K562 (cell line): ENCODE results near the gene METAP1D. TPM values are rescaled to one million over a fixed set of nuclear protein-coding genes. Genes with fewer than 3 reads are reported as not detected.
A peak's percentile ranks its signal among the peaks of the same experiment; 100 is the strongest.

Source experiments
- ARHGAP35 ChIP-seq: fragments of 450-650 bp; IDR thresholded peaks from 2 replicates; pipeline ENCODE4 v1.6.1; 2018; ENCODE audit not compliant: partially characterized antibody
- FOXJ3 ChIP-seq: sonication (generic); formaldehyde crosslinking; IDR thresholded peaks from 2 replicates; pipeline ENCODE4 v1.4.0; 2020; ENCODE audit warnings: mild to moderate bottlenecking, missing genetic modification reagents
- HDAC3 ChIP-seq: fragments of 450-650 bp; IDR thresholded peaks from 2 replicates; pipeline ENCODE4 v1.6.1; 2018; ENCODE audit warnings: borderline replicate concordance, mild to moderate bottlenecking, moderate library complexity; ENCODE audit not compliant: partially characterized antibody
- HMG20A ChIP-seq: fragments of 450-650 bp; formaldehyde crosslinking; conservative IDR thresholded peaks from 2 replicates; pipeline ENCODE4 v1.4.0; 2020; ENCODE audit warnings: mild to moderate bottlenecking, mixed read lengths
- KDM5B ChIP-seq: fragments of 200-600 bp; sonication (generic); IDR thresholded peaks from 2 replicates; pipeline ENCODE4 v1.6.1; 2012; ENCODE audit warnings: low read depth, mild to moderate bottlenecking, moderate library complexity, low read length, control low read depth, inconsistent platforms; ENCODE audit not compliant: insufficient replicate concordance
- PHB ChIP-seq: fragments of 250-450 bp; sonication (Bioruptor Pico); IDR thresholded peaks from 2 replicates; pipeline ENCODE4 v1.5.0; 2021
- PRPF4 ChIP-seq: fragments of 200-400 bp; formaldehyde crosslinking; IDR thresholded peaks from one replicate; pipeline ENCODE4 v1.6.1; 2017; ENCODE audit warnings: low read length, low read depth, mild to moderate bottlenecking; ENCODE audit not compliant: insufficient read depth, poor library complexity, severe bottlenecking
- RBM34 ChIP-seq: fragments of 200-400 bp; formaldehyde crosslinking; IDR thresholded peaks from 2 replicates; pipeline ENCODE4 v1.6.1; 2018; ENCODE audit warnings: low read length, borderline replicate concordance; ENCODE audit not compliant: insufficient read depth
- RUNX1 ChIP-seq: sonication (generic); IDR thresholded peaks from 2 replicates; pipeline ENCODE4 v1.6.1; 2016; ENCODE audit warnings: antibody characterized with exemption, low read depth
- SIRT6 ChIP-seq: IDR thresholded peaks from one replicate; pipeline ENCODE4 v1.6.1; 2012; ENCODE audit warnings: low read depth, mild to moderate bottlenecking, control low read depth, inconsistent platforms, low read length, moderate library complexity
- SMC3 ChIP-seq: conservative IDR thresholded peaks from 2 replicates; pipeline ENCODE4 v1.6.1; 2011; ENCODE audit warnings: low read depth, low read length, improper control_type of control experiment; ENCODE audit not compliant: insufficient read depth
- SRSF1 ChIP-seq: fragments of 200-400 bp; formaldehyde crosslinking; IDR thresholded peaks from 2 replicates; pipeline ENCODE4 v1.6.1; 2017; ENCODE audit warnings: mild to moderate bottlenecking, low read depth, low read length, moderate library complexity
- TAF7 ChIP-seq: fragments of 450-650 bp; IDR thresholded peaks from 2 replicates; pipeline ENCODE4 v1.6.1; 2016; ENCODE audit warnings: missing genetic modification characterization, missing compliant biosample characterization
- ZBTB17 ChIP-seq: fragments of 450-650 bp; formaldehyde crosslinking; IDR thresholded peaks from 2 replicates; pipeline ENCODE4 v1.4.0; 2020; ENCODE audit warnings: mild to moderate bottlenecking
- ZFX ChIP-seq: sonication (generic); formaldehyde crosslinking; IDR thresholded peaks from 2 replicates; pipeline ENCODE4 v1.8.0; 2022; ENCODE audit warnings: mild to moderate bottlenecking, missing genetic modification reagents, moderate library complexity
- ZNF165 ChIP-seq: fragments of 250-450 bp; sonication (Bioruptor Pico); IDR thresholded peaks from 2 replicates; pipeline ENCODE4 v1.4.0; 2020; ENCODE audit warnings: borderline replicate concordance
- ZNF766 ChIP-seq: fragments of 200-800 bp; sonication (Bioruptor generic); conservative IDR thresholded peaks from 2 replicates; pipeline ENCODE4 v1.6.1; 2016; ENCODE audit warnings: missing genetic modification characterization, missing compliant biosample characterization
- ZNF830 ChIP-seq: fragments of 250-450 bp; sonication (Bioruptor Pico); IDR thresholded peaks from 2 replicates; pipeline ENCODE4 v1.5.0; 2021; ENCODE audit warnings: mild to moderate bottlenecking
- polyA plus RNA-seq, 8 experiments: library from polyadenylated mRNA; depleted of rRNA in 4 of 8; stranded (reverse) in 5 of 8; unstranded in 3 of 8; fragments of >200 nt; fragmentation: Nextera tagmentation in 2 of 8; fragmentation: Illumina TruSeq in 1 of 8; extraction: Ambion mirVana in 2 of 8; extraction: Trizol in 1 of 8; gene quantifications; 2 replicates each; pipeline versions ENCODE4 v1.2.1 to v1.2.3, GENCODE V29; 2011 to 2014; ENCODE audit warnings: inconsistent platforms in 1 of 8, missing spikeins in 1 of 8
- total RNA-seq, 7 experiments: library from RNA; depleted of rRNA in 6 of 7; stranded (reverse); fragments of >200 nt in 6 of 7; fragmentation: Illumina TruSeq in 2 of 7; extraction: Trizol in 2 of 7; gene quantifications; 2 replicates each; pipeline versions ENCODE4 v1.2.1 to v1.2.3, GENCODE V29; 2011 to 2021; ENCODE audit warnings: low replicate concordance in 1 of 7
- TF ChIP-seq, protein P1 (sequence below), 2 experiments: fragments of 450-650 bp in 1 of 2; sonication (generic) in 1 of 2; formaldehyde crosslinking in 1 of 2; IDR thresholded peaks in 1 of 2; conservative IDR thresholded peaks in 1 of 2; 2 replicates each; pipeline versions ENCODE4 v1.6.1 to v1.8.1; 2016 to 2023; ENCODE audit warnings: mild to moderate bottlenecking in 2 of 2, moderate library complexity in 2 of 2, inconsistent platforms in 1 of 2, missing genetic modification reagents in 1 of 2
- TF ChIP-seq, protein P2 (sequence below): fragments of 450-650 bp; IDR thresholded peaks from 2 replicates; pipeline ENCODE4 v1.6.1; 2016; ENCODE audit warnings: antibody characterized with exemption
- TF ChIP-seq, protein P3 (sequence below): fragments of 250-450 bp; sonication (Bioruptor Pico); IDR thresholded peaks from 2 replicates; pipeline ENCODE4 v1.9.0; 2021; ENCODE audit warnings: mild to moderate bottlenecking, inconsistent platforms

METAP1D gene
- total and polyA plus RNA-seq, 9 of the 15 experiments (the other 6 are each of a cell fraction or from before 2014, with no cell fraction given) = 8.0 to 23.4 (median 15.7) TPM

DNA sequence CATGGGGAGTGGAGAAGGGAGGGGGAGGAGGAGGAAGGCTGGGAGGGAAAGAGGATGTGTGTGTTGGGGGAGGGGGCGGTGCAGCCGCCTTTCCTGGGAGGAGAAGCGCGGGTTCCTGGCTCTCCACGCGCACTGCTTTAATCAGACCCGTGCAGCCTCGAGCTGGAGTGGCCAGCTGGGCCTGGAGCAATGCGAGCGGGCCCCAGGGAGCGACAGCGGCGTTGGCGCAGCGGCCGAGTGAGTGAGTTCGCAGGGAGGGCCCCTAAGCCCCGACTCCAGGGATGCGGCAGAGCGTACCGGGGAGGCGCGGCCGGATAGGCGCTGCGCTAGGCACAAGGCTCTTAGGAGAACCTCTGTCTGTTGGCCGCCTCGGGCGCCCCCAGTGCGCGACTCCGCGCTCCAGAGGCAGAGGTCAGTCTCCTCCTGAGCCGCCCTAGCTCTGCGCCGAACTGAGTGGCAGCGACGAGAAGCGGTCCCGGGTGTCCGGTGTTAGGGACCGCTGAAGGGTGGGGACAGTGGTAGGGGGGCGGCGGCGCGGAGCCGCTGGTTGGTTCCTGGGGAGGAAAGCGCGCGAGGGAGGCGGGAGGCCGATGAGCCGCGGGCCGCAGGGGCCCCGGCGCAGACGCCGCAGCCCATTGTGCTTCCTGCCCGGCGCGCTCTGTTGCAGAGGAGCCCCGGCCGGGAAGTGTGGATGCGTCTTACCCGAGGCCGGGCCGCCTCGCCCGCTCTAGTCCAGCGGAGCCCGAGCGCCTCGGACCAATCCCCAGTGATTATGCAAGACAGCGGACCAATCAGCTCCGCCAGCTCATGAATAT is 85.1 kb downstream of the METAP1D start (continued):
- TF ChIP-seq, protein P1, sequence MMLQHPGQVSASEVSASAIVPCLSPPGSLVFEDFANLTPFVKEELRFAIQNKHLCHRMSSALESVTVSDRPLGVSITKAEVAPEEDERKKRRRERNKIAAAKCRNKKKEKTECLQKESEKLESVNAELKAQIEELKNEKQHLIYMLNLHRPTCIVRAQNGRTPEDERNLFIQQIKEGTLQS (IDR thresholded peaks at IDR 0.05) = peak; percentile 81
- TF ChIP-seq, protein P1 (CRISPR knock-in tag; conservative IDR thresholded peaks at IDR 0.05) = peak; percentile 40; the same call in 1 of the 2 replicates
- TF ChIP-seq, protein P2, sequence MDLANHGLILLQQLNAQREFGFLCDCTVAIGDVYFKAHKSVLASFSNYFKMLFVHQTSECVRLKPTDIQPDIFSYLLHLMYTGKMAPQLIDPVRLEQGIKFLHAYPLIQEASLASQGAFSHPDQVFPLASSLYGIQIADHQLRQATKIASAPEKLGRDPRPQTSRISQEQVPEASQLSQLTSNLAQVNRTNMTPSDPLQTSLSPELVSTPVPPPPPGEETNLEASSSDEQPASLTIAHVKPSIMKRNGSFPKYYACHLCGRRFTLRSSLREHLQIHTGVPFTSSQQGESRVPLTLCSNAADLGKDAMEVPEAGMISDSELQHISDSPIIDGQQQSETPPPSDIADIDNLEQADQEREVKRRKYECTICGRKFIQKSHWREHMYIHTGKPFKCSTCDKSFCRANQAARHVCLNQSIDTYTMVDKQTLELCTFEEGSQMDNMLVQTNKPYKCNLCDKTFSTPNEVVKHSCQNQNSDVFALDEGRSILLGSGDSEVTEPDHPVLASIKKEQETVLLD = no peak; the same call in 1 of the 2 replicates
- TF ChIP-seq ZNF165 (CRISPR knock-in tag) (no peak), PRPF4 (peak; percentile 58), KDM5B (peak; percentile 88), SMC3 (no peak), ZBTB17 (CRISPR knock-in tag) (0 out of 2 replicates have a peak, but pooled peaks have one; percentile 74), HMG20A (no peak), SIRT6 (no peak), PHB (CRISPR knock-in tag) (no peak), ARHGAP35 (no peak), HDAC3 (no peak), TAF7 (tag) (peak; percentile 63; the same call in 1 of the 2 replicates), SRSF1 (no peak; the same call in 1 of the 2 replicates), RBM34 (0 out of 2 replicates have a peak, but pooled peaks have one; percentile 21), ZFX (CRISPR knock-in tag) (peak; percentile 97), ZNF766 (CRISPR knock-in tag) (peak; percentile 20; the same call in 1 of the 2 replicates), ZNF830 (CRISPR knock-in tag) (peak; percentile 9; the same call in 1 of the 2 replicates), FOXJ3 (CRISPR knock-in tag) (no peak), RUNX1 (no peak)
- TF ChIP-seq, protein P3, sequence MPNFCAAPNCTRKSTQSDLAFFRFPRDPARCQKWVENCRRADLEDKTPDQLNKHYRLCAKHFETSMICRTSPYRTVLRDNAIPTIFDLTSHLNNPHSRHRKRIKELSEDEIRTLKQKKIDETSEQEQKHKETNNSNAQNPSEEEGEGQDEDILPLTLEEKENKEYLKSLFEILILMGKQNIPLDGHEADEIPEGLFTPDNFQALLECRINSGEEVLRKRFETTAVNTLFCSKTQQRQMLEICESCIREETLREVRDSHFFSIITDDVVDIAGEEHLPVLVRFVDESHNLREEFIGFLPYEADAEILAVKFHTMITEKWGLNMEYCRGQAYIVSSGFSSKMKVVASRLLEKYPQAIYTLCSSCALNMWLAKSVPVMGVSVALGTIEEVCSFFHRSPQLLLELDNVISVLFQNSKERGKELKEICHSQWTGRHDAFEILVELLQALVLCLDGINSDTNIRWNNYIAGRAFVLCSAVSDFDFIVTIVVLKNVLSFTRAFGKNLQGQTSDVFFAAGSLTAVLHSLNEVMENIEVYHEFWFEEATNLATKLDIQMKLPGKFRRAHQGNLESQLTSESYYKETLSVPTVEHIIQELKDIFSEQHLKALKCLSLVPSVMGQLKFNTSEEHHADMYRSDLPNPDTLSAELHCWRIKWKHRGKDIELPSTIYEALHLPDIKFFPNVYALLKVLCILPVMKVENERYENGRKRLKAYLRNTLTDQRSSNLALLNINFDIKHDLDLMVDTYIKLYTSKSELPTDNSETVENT = peak; percentile 91; the same call in 1 of the 2 replicates
